Caco-2 (cell line): ENCODE measurements around the gene COL27A1. TPM values are rescaled to one million over a fixed set of nuclear protein-coding genes. Genes with fewer than 3 reads are reported as not detected.

Source experiments
- BruUV-seq: library from RNA; stranded (reverse); fragments of 400-500 nt; replicated peaks from 2 replicates; lab custom pipeline; 2021; lab: Mats Ljungman, UMichigan
- CTCF ChIA-PET: fragments of 300-600 bp; sonication (Branson Sonifier 250); formaldehyde crosslinking; loops from one replicate; lab custom pipeline; 2022; ENCODE audit warnings: antibody characterized with exemption; lab: Charles Lee
- POLR2A ChIA-PET: fragments of 300-600 bp; sonication (Branson Sonifier 250); formaldehyde crosslinking; loops from one replicate; lab custom pipeline; 2022; ENCODE audit warnings: antibody characterized with exemption; lab: Charles Lee
- DNase-seq, 2 experiments: peaks; one replicate each; pipeline versions ENCODE4 v3.0.0 to v3.0.0-alpha.2; 2020 to 2022
- H3K27me3 ChIP-seq: replicated peaks from 2 replicates; pipeline ENCODE4 v1.6.0; 2011; ENCODE audit warnings: low read length; ENCODE audit not compliant: control insufficient read depth, insufficient read depth
- H3K36me3 ChIP-seq: 2 replicates; pipeline ENCODE4 v1.5.1; 2011; ENCODE audit warnings: low read length; ENCODE audit not compliant: control insufficient read depth, insufficient read depth
- H3K4me1 ChIP-seq: fragments of 250-450 bp; sonication (Bioruptor Pico); 2 replicates; pipeline ENCODE4 v1.5.1; 2020; ENCODE audit warnings: mild to moderate bottlenecking
- H3K4me3 ChIP-seq: 2 replicates; pipeline ENCODE4 v1.5.1; 2011; ENCODE audit warnings: low read depth, mild to moderate bottlenecking, control low read depth, low read length
- H3K9me3 ChIP-seq: fragments of 250-450 bp; sonication (Bioruptor Pico); 2 replicates; pipeline ENCODE4 v1.5.1; 2020; ENCODE audit warnings: mild to moderate bottlenecking, moderate library complexity
- H3K27ac Mint-ChIP-seq: one replicate; pipeline ENCODE4 v1.8.0; 2022; ENCODE audit warnings: mixed read lengths; ENCODE audit not compliant: unreplicated experiment
- H3K27me3 Mint-ChIP-seq: one replicate; pipeline ENCODE4 v1.8.0; 2022; ENCODE audit warnings: mixed read lengths; ENCODE audit not compliant: insufficient read depth, unreplicated experiment
- H3K36me3 Mint-ChIP-seq: one replicate; pipeline ENCODE4 v1.8.0; 2022; ENCODE audit warnings: mild to moderate bottlenecking, mixed read lengths; ENCODE audit not compliant: insufficient read depth, unreplicated experiment
- H3K4me1 Mint-ChIP-seq: one replicate; pipeline ENCODE4 v1.8.0; 2022; ENCODE audit warnings: low read depth, mixed read lengths; ENCODE audit not compliant: unreplicated experiment
- H3K4me3 Mint-ChIP-seq: one replicate; pipeline ENCODE4 v1.8.0; 2022; ENCODE audit warnings: mild to moderate bottlenecking, moderate library complexity, mixed read lengths; ENCODE audit not compliant: unreplicated experiment
- H3K9me3 Mint-ChIP-seq: one replicate; pipeline ENCODE4 v1.8.0; 2022; ENCODE audit warnings: mixed read lengths; ENCODE audit not compliant: unreplicated experiment
- CTCF ChIP-seq, 2 experiments: fragments of 200-600 bp in 1 of 2; IDR thresholded peaks; 1 replicate in 1 of 2; 2 replicates in 1 of 2; pipeline versions ENCODE4 v1.5.1 to v1.8.0; 2011 to 2022; ENCODE audit warnings: antibody characterized with exemption in 1 of 2, control low read depth in 1 of 2, inconsistent platforms in 1 of 2, low read depth in 1 of 2, low read length in 1 of 2, mild to moderate bottlenecking in 1 of 2, moderate library complexity in 1 of 2; ENCODE audit not compliant: insufficient read depth in 1 of 2, severe bottlenecking in 1 of 2, unreplicated experiment in 1 of 2
- intact Hi-C: fragments of 100-400 bp; cut with micrococcal nuclease; formaldehyde crosslinking; loops from one replicate; pipeline ENCODE4 v1.10.0; 2022; ENCODE audit not compliant: unreplicated experiment
- total RNA-seq: library from RNA; stranded (reverse); gene quantifications from 2 replicates; pipeline ENCODE4 v1.2.3, GENCODE V29; 2022

Gene COL27A1
- total RNA-seq, 1 experiment from 2014 or later: 31.1 TPM

DNA sequence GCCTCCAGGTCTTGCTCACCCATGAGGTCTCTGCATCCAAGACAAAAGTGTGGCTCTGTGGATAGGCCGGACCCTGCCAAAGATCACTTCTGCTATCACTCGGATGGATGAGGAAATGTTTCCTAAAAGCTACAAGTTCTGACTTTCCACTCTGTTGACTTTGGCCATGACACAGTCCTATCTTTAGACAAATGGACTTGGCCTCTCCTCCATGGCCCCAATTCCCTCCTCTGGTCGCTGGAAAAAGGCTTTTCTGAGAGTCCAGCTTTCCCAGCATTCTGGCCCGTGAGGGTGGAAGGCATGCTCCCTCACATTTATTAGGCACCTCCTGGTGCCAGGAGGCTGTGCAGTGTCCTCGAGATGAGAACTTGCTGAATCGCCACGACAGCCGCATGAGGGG is 83.1 kb downstream of the COL27A1 start:
- Histone ChIP-seq H3K27me3 (no peaks in the 10 kb centered on the region), H3K4me3 (no peak overlapping the region), H3K4me1 (peaks cover 4% of the 10 kb centered on the region; the same call in 1 of the 2 replicates), H3K36me3 (peaks cover 2% of the 10 kb centered on the region), H3K9me3 (no peaks in the 10 kb centered on the region)
- TF ChIP-seq CTCF (IDR thresholded peaks at IDR 0.05; ENCODE audit: insufficient read depth in 1 of 2, low read depth in 1 of 2, low read length in 1 of 2, severe bottlenecking in 1 of 2, unreplicated experiment in 1 of 2): no peak
- intact Hi-C loops: no loop called here
- ChIA-PET POLR2A (interaction anchor here (0.6 kb wide), 1 partner anchor 83 kb away, joined by 3 read pairs; the partner anchor contains the start of gene COL27A1), CTCF (interaction anchor here (0.9 to 2.6 kb wide), 6 partner anchors 50 to 156 kb away, joined by 3 to 11 read pairs (median 6); partner anchors contain the start of gene COL27A1)
- no peaks in the 10 kb centered on the region for H3K4me1 Mint-ChIP-seq
- H3K9me3 Mint-ChIP-seq: no peaks in the 10 kb centered on the region
- no peaks in the 10 kb centered on the region for H3K27me3 Mint-ChIP-seq
- no TSS peak for BruUV-seq
- H3K36me3 Mint-ChIP-seq: peaks cover 15% of the 10 kb centered on the region
- no peak overlapping the region for H3K4me3 Mint-ChIP-seq
- H3K27ac Mint-ChIP-seq: no peak overlapping the region
- DNase-seq: no peak

DNA sequence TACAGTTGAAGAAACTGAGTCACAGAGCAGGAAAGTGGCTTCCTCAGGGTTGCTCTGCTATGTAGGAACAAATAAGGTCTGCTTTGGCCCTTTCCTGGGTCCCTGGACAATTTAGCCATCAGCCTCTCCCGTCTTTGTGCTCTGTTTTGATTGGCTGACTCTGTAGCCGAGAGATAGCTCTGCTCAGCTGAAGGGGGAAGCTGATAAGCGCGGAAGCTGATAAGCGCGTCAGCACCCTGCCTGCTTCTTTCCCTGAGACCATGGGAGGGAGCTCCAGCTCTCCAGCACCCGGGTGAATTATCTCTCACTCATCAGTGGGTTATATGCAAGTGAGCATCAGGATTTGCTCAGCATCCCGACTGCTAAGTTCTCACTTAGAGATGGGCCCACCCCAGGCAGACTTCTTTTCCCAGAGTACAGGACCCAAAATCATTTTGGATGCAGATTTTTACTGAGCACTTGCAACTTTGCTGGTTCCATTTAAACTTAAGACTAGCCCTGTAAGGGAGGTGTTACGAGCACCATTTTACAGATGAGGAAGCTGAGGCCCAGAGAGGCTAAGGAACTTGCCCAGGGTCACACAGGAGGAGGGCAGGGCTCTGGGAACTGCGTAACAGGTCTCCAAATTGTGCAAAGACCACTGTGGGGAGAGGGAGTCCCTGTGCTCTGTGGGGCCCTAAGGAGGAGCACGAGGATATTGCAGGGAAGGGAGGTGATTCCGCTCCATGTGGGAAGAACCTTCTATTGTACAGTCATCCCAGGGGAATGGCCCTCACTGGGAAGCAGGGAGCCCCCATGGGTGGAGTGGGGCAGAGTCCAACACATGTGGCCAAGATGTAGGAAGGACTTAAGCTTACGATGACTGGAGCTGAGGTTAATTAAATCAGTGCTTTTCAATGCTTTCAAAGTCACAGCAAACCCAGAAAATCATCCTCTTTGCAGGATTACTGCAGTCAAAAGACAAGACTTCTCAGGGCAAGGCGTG is 83.8 kb downstream of the COL27A1 start:
- Mint-ChIP-seq H3K4me1 (no peaks in the 10 kb centered on the region), H3K27ac (no peak overlapping the region), H3K36me3 (peaks cover 15% of the 10 kb centered on the region), H3K4me3 (no peak overlapping the region), H3K27me3 (no peaks in the 10 kb centered on the region), H3K9me3 (no peaks in the 10 kb centered on the region)
- ChIA-PET POLR2A (no interaction called here), CTCF (interaction anchor here (0.6 to 2.6 kb wide), 6 partner anchors 25 to 157 kb away, joined by 3 to 11 read pairs (median 6); no protein-coding TSS in a partner anchor)
- Histone ChIP-seq H3K4me1 (peaks cover 4% of the 10 kb centered on the region; the same call in 1 of the 2 replicates), H3K4me3 (no peak overlapping the region), H3K36me3 (peaks cover 2% of the 10 kb centered on the region), H3K27me3 (no peaks in the 10 kb centered on the region), H3K9me3 (no peaks in the 10 kb centered on the region)
- intact Hi-C loops: loop anchor here (1.0 kb wide), 1 partner anchor 52 kb away; no protein-coding TSS in a partner anchor
- BruUV-seq: no TSS peak
- peak; percentile 7 to 36 for TF ChIP-seq CTCF (IDR thresholded peaks at IDR 0.05; ENCODE audit: insufficient read depth in 1 of 2, low read depth in 1 of 2, low read length in 1 of 2, severe bottlenecking in 1 of 2, unreplicated experiment in 1 of 2)
- peak; percentile 64 to 71 for DNase-seq

DNA sequence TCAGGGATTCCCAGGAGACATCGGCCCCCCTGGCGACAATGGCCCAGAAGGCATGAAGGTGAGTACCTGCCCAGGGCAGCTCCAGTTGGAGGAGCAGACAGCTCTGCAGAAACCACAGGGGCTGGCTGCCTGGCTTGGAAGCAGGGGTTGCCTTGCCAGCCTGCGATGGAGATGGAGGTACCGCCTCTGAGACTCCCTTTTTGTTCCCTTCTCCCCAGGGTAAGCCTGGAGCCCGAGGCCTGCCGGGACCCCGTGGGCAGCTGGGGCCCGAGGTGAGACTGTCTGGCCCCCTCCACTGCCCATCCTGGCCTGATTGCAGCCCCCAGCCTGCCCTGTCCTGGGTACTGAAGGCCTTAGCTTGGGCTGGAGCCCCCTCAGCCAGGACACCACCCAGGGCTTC is 84.9 kb downstream of the COL27A1 start:
- Mint-ChIP-seq H3K4me3 (no peak overlapping the region), H3K27me3 (no peaks in the 10 kb centered on the region), H3K9me3 (no peaks in the 10 kb centered on the region), H3K4me1 (no peaks in the 10 kb centered on the region), H3K27ac (no peak overlapping the region), H3K36me3 (peaks cover 15% of the 10 kb centered on the region)
- Histone ChIP-seq H3K4me1 (peaks cover 4% of the 10 kb centered on the region; the same call in 1 of the 2 replicates), H3K36me3 (peaks cover 2% of the 10 kb centered on the region), H3K27me3 (no peaks in the 10 kb centered on the region), H3K4me3 (no peak overlapping the region), H3K9me3 (no peaks in the 10 kb centered on the region)
- CTCF ChIA-PET: interaction anchor here (1.7 kb wide), 1 partner anchor 132 kb away, joined by 7 read pairs; no protein-coding TSS in a partner anchor
- intact Hi-C loops: no loop called here
- BruUV-seq: no TSS peak
- no peak for TF ChIP-seq CTCF (IDR thresholded peaks at IDR 0.05; ENCODE audit: insufficient read depth in 1 of 2, low read depth in 1 of 2, low read length in 1 of 2, severe bottlenecking in 1 of 2, unreplicated experiment in 1 of 2)
- POLR2A ChIA-PET: no interaction called here
- DNase-seq: no peak
